GM12878 (cell line): ENCODE data around the gene PIAS1. TPM values are rescaled to one million over a fixed set of nuclear protein-coding genes. Genes with fewer than 3 reads are reported as not detected.

ENCODE experiments used
- ATAC-seq: fragments of 200-7000 bp; cut with Tn5 transposase; 3 replicates; pipeline ENCODE4 v1.9.1; 2020; ENCODE audit warnings: mild to moderate bottlenecking, moderate library complexity
- BruUV-seq: library from RNA; stranded (reverse); fragments of 400-500 nt; replicated peaks from 2 replicates; lab custom pipeline; 2021; lab: Mats Ljungman, UMichigan
- CTCF ChIA-PET: fragments of 300-600 bp; sonication (Branson Sonifier 250); formaldehyde crosslinking; extraction: SDS; loops from one replicate; lab custom pipeline; 2021; ENCODE audit warnings: inconsistent platforms; lab: Yijun Ruan, JAX
- POLR2A ChIA-PET: fragments of 350-600 bp; formaldehyde crosslinking; extraction: SDS; loops from one replicate; lab custom pipeline; 2021; ENCODE audit warnings: inconsistent platforms; lab: Charles Lee
- RAD21 ChIA-PET: fragments of 300-600 bp; sonication (Branson Sonifier 250); formaldehyde crosslinking; loops from one replicate; lab custom pipeline; 2023; ENCODE audit warnings: antibody characterized with exemption; ENCODE audit not compliant: unreplicated experiment; lab: Charles Lee
- SMC1A ChIA-PET: fragments of 300-600 bp; sonication (Branson Sonifier 250); formaldehyde crosslinking; loops from one replicate; lab custom pipeline; 2023; ENCODE audit not compliant: unreplicated experiment, uncharacterized antibody; lab: Charles Lee
- DNase-seq: peaks from one replicate; pipeline ENCODE4 v3.0.0-alpha.2; 2011; ENCODE audit warnings: low read depth, low spot score
- FAIRE-seq: peaks from 3 replicates; lab custom pipeline; 2011; peaks lifted over from hg19 to GRCh38; lab: Jason Lieb, UNC
- H2AFZ ChIP-seq: 2 replicates; pipeline ENCODE4 v1.6.0; 2011; ENCODE audit warnings: low read depth, low read length, control low read depth; ENCODE audit not compliant: control insufficient read depth
- H3K27ac ChIP-seq: 2 replicates; pipeline ENCODE4 v1.5.1; 2011; ENCODE audit warnings: control low read depth; ENCODE audit not compliant: control insufficient read depth, insufficient read depth
- H3K27me3 ChIP-seq, 2 experiments: replicated peaks in 1 of 2; 2 replicates each; pipeline versions ENCODE4 v1.6.0 to v1.6.1; 2011; ENCODE audit warnings: low read length in 1 of 2; ENCODE audit not compliant: control insufficient read depth in 2 of 2, insufficient read depth in 2 of 2
- H3K36me3 ChIP-seq, 2 experiments: 2 replicates each; pipeline ENCODE4 v1.5.1; 2011; ENCODE audit warnings: low read length in 1 of 2; ENCODE audit not compliant: control insufficient read depth in 2 of 2, insufficient read depth in 2 of 2
- H3K4me1 ChIP-seq: 2 replicates; pipeline ENCODE4 v1.6.1; 2011; ENCODE audit warnings: mild to moderate bottlenecking, low read length, moderate library complexity, mixed read lengths; ENCODE audit not compliant: control insufficient read depth, insufficient read depth
- H3K4me2 ChIP-seq: 2 replicates; pipeline ENCODE4 v1.6.0; 2011; ENCODE audit warnings: control low read depth; ENCODE audit not compliant: control insufficient read depth, insufficient read depth
- H3K4me3 ChIP-seq: fragments of 200-600 bp; sonication (generic); 2 replicates; pipeline ENCODE4 v1.5.1; 2016
- H3K79me2 ChIP-seq: 2 replicates; pipeline ENCODE4 v1.6.0; 2011; ENCODE audit warnings: low read length; ENCODE audit not compliant: control insufficient read depth, insufficient read depth
- H3K9ac ChIP-seq: 2 replicates; pipeline ENCODE4 v1.8.0; 2011; ENCODE audit warnings: low read length, control low read depth, mixed read lengths; ENCODE audit not compliant: control insufficient read depth, insufficient read depth
- H3K9me3 ChIP-seq: replicated peaks from 3 replicates; pipeline ENCODE4 v1.5.1; 2011; ENCODE audit warnings: mild to moderate bottlenecking, low read length; ENCODE audit not compliant: control insufficient read depth, insufficient read depth
- H4K20me1 ChIP-seq: 2 replicates; pipeline ENCODE4 v1.6.0; 2011; ENCODE audit not compliant: control insufficient read depth, insufficient read depth
- FOXM1 ChIP-seq: IDR thresholded peaks from 2 replicates; pipeline ENCODE4 v1.6.1; 2012; ENCODE audit warnings: low read depth, mild to moderate bottlenecking, inconsistent platforms, low read length, moderate library complexity
- IKZF2 ChIP-seq, 2 experiments: fragments of 450-650 bp; IDR thresholded peaks; 2 replicates each; pipeline ENCODE4 v1.6.1; 2017; ENCODE audit warnings: mild to moderate bottlenecking in 2 of 2, moderate library complexity in 2 of 2
- LARP7 ChIP-seq: fragments of 450-650 bp; IDR thresholded peaks from 2 replicates; pipeline ENCODE4 v1.6.1; 2017; ENCODE audit warnings: mild to moderate bottlenecking
- MYB ChIP-seq: fragments of 150-350 bp; IDR thresholded peaks from 2 replicates; pipeline ENCODE4 v1.6.1; 2014; ENCODE audit warnings: mild to moderate bottlenecking, low read depth, low read length, borderline replicate concordance
- POLR2A ChIP-seq: IDR thresholded peaks from 2 replicates; pipeline ENCODE4 v1.6.1; 2011; ENCODE audit warnings: low read depth, mild to moderate bottlenecking, low read length
- POLR2AphosphoS2 ChIP-seq: IDR thresholded peaks from 2 replicates; pipeline ENCODE4 v1.6.1; 2011; ENCODE audit warnings: low read depth, mild to moderate bottlenecking, low read length, improper control_type of control experiment, moderate library complexity
- POLR2AphosphoS5 ChIP-seq: IDR thresholded peaks from 2 replicates; pipeline ENCODE4 v1.6.1; 2011; ENCODE audit warnings: mild to moderate bottlenecking, low read length, inconsistent platforms
- RAD51 ChIP-seq: fragments of 450-650 bp; IDR thresholded peaks from 2 replicates; pipeline ENCODE4 v1.6.1; 2016; ENCODE audit warnings: moderate library complexity, mild to moderate bottlenecking, inconsistent platforms
- TAF1 ChIP-seq: IDR thresholded peaks from 2 replicates; pipeline ENCODE4 v1.6.1; 2011; ENCODE audit warnings: mild to moderate bottlenecking, low read depth, low read length, borderline replicate concordance
- WGBS: methylation state at CpG from one replicate; pipeline ENCODE4 v1.1.6; 2016; ENCODE audit warnings: low lambda C conversion rate; ENCODE audit not compliant: insufficient replicate concordance, insufficient coverage; ENCODE audit errors: missing lambda C conversion rate; 5-methylcytosine and 5-hydroxymethylcytosine counted together
- in situ Hi-C: fragments of 300-500 bp; cut with MboI; formaldehyde crosslinking; loops from 9 replicates; pipeline ENCODE4 v1.14.3; 2018; ENCODE audit warnings: mixed read lengths
- intact Hi-C: fragments of 100-400 bp; cut with micrococcal nuclease; formaldehyde crosslinking; loops from one replicate; pipeline ENCODE4 v1.14.2; 2022; ENCODE audit not compliant: unreplicated experiment
- polyA plus RNA-seq, 11 experiments: library from polyadenylated mRNA; depleted of rRNA in 4 of 11; unstranded in 6 of 11; stranded (reverse) in 5 of 11; fragments of >200 nt; fragmentation: Nextera tagmentation in 4 of 11; fragmentation: Illumina TruSeq in 1 of 11; extraction: Ambion mirVana in 4 of 11; extraction: Trizol in 1 of 11; gene quantifications; 1 replicate in 1 of 11; 2 replicates in 10 of 11; pipeline versions ENCODE4 v1.2.1 to v1.2.3, GENCODE V29; 2011 to 2016; ENCODE audit warnings: inconsistent platforms in 2 of 11, missing spikeins in 2 of 11, low read depth in 1 of 11
- total RNA-seq, 4 experiments: library from RNA; depleted of rRNA in 3 of 4; stranded (reverse); fragments of >200 nt in 3 of 4; fragmentation: Illumina TruSeq in 1 of 4; extraction: Trizol in 1 of 4; gene quantifications; 2 replicates each; pipeline versions ENCODE4 v1.2.1 to v1.2.3, GENCODE V29; 2013 to 2021
- TF ChIP-seq, protein P1 (sequence below): IDR thresholded peaks from 2 replicates; pipeline ENCODE4 v1.6.1; 2011; ENCODE audit warnings: borderline replicate concordance, low read depth, mild to moderate bottlenecking, moderate library complexity, low read length; ENCODE audit not compliant: insufficient read depth, poor library complexity, severe bottlenecking
- TF ChIP-seq, protein P2 (sequence below): IDR thresholded peaks from 2 replicates; pipeline ENCODE4 v1.6.1; 2011; ENCODE audit warnings: low read depth, low read length, improper control_type of control experiment, borderline replicate concordance

PIAS1 gene
- total and polyA plus RNA-seq, 10 of the 15 experiments (the other 5 are each of a cell fraction or from before 2014, with no cell fraction given), result 20.2 to 96.3 (median 37.0) TPM

DNA sequence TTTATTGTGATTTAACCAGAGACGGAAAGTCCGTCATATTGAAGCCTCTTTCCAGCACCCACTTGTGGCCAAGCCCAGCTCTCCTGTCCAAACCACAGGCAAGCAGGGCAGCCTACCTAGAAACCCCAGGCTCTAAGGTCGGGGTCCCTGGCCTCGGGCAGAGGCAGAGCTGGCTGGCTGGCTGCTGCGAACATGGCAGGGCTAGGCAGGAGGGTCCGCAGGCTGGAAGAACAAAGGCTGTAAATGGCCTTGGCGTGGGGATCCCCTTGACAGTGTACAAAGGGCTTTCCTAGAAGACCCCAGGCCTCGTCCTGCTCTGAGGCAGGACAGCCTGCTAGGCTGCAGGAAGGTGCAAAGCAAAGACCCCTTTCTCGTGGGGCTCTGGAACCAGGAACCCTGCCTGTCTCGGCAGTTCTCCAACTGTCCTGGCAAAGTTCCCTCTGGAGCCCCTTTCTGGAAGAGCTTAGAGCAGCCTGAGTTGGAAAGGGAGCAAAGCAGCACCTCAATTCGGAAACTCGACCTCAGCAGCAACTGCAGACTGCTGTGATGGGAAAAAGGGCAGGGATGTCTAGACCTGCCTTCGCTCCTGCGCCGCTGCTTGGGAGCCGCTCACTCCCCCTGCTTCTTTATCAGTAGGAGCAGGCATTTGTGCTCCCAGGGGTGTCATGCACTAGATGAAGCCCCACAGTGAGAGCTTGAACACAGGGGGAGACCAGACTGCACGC lies 142.5 kb downstream of the PIAS1 start:
- in situ Hi-C loops, result no loop called here

DNA sequence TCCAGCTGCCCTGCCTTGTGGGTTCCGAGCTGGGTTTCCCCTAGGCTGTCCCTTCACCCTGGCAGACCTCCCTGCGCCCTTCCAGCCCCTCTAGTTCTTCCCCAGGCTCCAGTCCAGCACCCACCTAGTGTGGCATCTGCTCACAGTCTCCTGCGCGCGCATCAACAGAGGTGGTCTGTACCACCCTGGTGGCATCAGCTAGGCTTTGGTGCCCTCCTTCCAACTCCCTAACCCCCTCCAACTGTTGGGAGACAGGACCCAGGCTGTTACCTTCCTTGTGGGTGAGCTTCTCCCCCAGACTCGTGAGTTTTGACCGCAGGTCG lies 143.0 kb downstream of the PIAS1 start:
- Histone ChIP-seq H4K20me1 (no peaks in the 10 kb centered on the region), H3K27me3 (no peaks in the 10 kb centered on the region), H3K27ac (no peak overlapping the region), H3K79me2 (no peaks in the 10 kb centered on the region), H3K36me3 (peaks cover 10 to 17% of the 10 kb centered on the region in 2 experiments), H3K9ac (no peak overlapping the region), H2AFZ (no peak overlapping the region), H3K4me2 (no peak overlapping the region), H3K4me1 (no peaks in the 10 kb centered on the region), H3K9me3 (no peaks in the 10 kb centered on the region), H3K4me3 (no peak overlapping the region)
- intact Hi-C loops (no loop called here), in situ Hi-C loops (no loop called here)
- DNase-seq, result no peak
- ATAC-seq, result peak; percentile 38
- CTCF ChIA-PET, result interaction anchor here (0.9 to 1.6 kb wide), 3 partner anchors 13 to 334 kb away, joined by 3 to 4 read pairs (median 3); no protein-coding TSS in a partner anchor
- POLR2A ChIA-PET, result no interaction called here
- 73% methylated on average over 8 of the region's 8 CpGs for WGBS
- no peak for FAIRE-seq
- no TSS peak for BruUV-seq
- RAD21 ChIA-PET, result interaction anchor here (0.8 kb wide), 1 partner anchor 8 kb away, joined by 3 read pairs; the partner anchor contains the start of gene CALML4
- SMC1A ChIA-PET, result interaction anchor here (1.0 to 2.9 kb wide), 2 partner anchors 23 to 31 kb away, joined by 4 to 8 read pairs; no protein-coding TSS in a partner anchor
- TF ChIP-seq LARP7 (0 out of 2 replicates have a peak, but pooled peaks have one; percentile 20), MYB (no peak), POLR2AphosphoS5 (0 out of 2 replicates have a peak, but pooled peaks have one; percentile 2), POLR2A (peak; percentile 1; the same call in 1 of the 2 replicates), FOXM1 (no peak), RAD51 (no peak)
- TF ChIP-seq, protein P1, sequence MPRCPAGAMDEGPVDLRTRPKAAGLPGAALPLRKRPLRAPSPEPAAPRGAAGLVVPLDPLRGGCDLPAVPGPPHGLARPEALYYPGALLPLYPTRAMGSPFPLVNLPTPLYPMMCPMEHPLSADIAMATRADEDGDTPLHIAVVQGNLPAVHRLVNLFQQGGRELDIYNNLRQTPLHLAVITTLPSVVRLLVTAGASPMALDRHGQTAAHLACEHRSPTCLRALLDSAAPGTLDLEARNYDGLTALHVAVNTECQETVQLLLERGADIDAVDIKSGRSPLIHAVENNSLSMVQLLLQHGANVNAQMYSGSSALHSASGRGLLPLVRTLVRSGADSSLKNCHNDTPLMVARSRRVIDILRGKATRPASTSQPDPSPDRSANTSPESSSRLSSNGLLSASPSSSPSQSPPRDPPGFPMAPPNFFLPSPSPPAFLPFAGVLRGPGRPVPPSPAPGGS, result peak; percentile 7

More for the DNA sequence above, 142.5 kb downstream of the PIAS1 start:
- DNase-seq (no peak), ATAC-seq (no peak), FAIRE-seq (no peak)
- no peaks in the 10 kb centered on the region for H3K79me2 ChIP-seq
- H4K20me1 ChIP-seq, result no peaks in the 10 kb centered on the region
- 83% methylated on average over 16 of the region's 17 CpGs for WGBS
- SMC1A ChIA-PET, result interaction anchor here (2.9 kb wide), 1 partner anchor 32 kb away, joined by 8 read pairs; no protein-coding TSS in a partner anchor
- peaks cover 11 to 17% of the 10 kb centered on the region in 2 experiments for H3K36me3 ChIP-seq
- no peaks in the 10 kb centered on the region for H3K27me3 ChIP-seq
- POLR2A ChIA-PET, result no interaction called here
- CTCF ChIA-PET, result interaction anchor here (0.9 to 1.6 kb wide), 3 partner anchors 14 to 333 kb away, joined by 3 to 4 read pairs (median 3); no protein-coding TSS in a partner anchor
- H3K9ac ChIP-seq, result no peak overlapping the region
- intact Hi-C loops, result no loop called here
- H3K4me1 ChIP-seq, result no peaks in the 10 kb centered on the region
- H3K4me3 ChIP-seq, result no peak overlapping the region
- H3K4me2 ChIP-seq, result no peak overlapping the region
- 0 out of 2 replicates have a peak, but pooled peaks have one; percentile 30 for TF ChIP-seq POLR2AphosphoS2
- peak; percentile 30 for TF ChIP-seq POLR2A
- TF ChIP-seq RAD51, result no peak
- peak; percentile 45 for TF ChIP-seq POLR2AphosphoS5
- no peak for TF ChIP-seq TAF1
- TF ChIP-seq IKZF2 (IDR thresholded peaks at IDR 0.05), result no peak
- TF ChIP-seq, protein P2, sequence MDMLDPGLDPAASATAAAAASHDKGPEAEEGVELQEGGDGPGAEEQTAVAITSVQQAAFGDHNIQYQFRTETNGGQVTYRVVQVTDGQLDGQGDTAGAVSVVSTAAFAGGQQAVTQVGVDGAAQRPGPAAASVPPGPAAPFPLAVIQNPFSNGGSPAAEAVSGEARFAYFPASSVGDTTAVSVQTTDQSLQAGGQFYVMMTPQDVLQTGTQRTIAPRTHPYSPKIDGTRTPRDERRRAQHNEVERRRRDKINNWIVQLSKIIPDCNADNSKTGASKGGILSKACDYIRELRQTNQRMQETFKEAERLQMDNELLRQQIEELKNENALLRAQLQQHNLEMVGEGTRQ, result no peak
- RAD21 ChIA-PET, result interaction anchor here (0.8 kb wide), 1 partner anchor 9 kb away, joined by 3 read pairs; the partner anchor contains the start of gene CALML4
- BruUV-seq, result no TSS peak
- no peak overlapping the region for H2AFZ ChIP-seq
- H3K9me3 ChIP-seq, result no peaks in the 10 kb centered on the region
- H3K27ac ChIP-seq, result no peak overlapping the region
